Activated CD4-positive, CD25-positive, alpha-beta regulatory T cell treated with anti-CD3 and anti-CD28 coated beads, Interleukin-2, amount 50 U/mL, for 24 hours (primary cell): ENCODE data around the gene NOP9.

Experiments used
- ATAC-seq, 2 donors: fragments of 150-1000 bp; cut with Tn5 transposase; one replicate each; pipeline ENCODE4 v1.10.0; 2021; ENCODE audit warnings: mild to moderate bottlenecking in 1 of 2, moderate library complexity in 1 of 2

NOP9 gene

DNA sequence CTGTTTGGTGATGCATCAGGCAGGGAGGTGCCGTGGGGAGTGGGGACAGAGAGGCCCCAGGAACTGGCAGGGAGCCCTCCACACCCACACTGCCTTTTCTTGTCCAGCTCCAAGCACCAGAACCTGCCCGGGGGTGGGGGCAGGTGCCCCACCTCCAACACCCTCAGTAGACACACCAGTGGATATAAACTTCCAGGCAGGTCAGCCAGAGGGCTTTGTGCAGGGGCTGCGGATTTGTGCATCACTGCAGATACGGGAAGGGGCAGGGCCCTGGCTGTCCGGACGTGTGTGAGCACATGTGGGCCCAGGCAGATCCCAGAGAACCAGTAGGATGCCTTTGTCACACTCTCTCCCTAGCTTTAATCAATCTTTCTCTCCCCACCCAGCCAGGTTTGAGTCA is 35.4 kb upstream of the NOP9 start:
- no peak for ATAC-seq

DNA sequence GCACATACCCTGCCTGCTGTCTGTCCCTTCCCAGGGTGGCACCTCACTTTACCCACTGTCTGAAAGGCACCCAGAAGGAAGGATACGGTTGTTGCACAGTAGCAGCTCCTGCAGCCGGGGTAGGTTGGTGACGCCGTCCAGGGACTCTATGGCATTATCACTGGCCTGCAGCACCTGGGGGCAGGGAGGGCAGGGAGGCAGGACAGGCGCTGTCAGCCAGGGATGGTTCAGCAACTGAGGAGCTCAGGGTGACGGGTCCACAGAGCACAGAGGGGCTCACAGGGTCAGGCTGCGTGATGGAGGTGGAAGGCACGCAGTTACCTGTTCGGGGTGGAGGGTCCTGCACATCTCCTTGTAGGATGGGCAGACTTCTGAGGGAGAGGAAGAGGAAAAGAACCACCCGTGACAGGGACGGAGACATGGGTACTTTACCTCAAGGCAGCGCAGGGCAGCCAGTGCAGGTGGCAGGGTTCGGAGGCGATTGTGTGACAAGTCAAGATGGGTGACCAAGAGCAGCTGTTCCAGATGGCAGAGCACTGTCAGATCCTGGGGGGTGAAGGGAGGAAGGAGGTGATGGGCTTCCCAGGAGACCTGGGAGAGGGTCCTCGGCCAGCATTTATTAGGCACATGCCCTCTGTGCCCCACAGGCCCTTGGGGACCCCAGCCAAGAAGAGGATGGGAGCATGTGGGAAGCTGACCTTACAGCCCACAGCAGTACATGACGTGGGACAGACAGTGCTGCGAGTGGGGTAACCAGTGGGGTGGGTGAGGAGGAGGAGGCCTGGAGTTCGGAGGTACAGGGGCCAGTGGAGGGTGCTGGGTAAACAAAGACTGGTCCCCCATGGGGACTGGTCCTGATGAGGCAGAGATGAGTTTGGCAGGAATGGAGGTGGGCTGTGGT is 33.1 kb upstream of the NOP9 start:
- ATAC-seq, result no peak

GRCh38 chr14:24267516-24267915 is 32.1 kb upstream of the NOP9 start:
- ATAC-seq, result no peak

DNA sequence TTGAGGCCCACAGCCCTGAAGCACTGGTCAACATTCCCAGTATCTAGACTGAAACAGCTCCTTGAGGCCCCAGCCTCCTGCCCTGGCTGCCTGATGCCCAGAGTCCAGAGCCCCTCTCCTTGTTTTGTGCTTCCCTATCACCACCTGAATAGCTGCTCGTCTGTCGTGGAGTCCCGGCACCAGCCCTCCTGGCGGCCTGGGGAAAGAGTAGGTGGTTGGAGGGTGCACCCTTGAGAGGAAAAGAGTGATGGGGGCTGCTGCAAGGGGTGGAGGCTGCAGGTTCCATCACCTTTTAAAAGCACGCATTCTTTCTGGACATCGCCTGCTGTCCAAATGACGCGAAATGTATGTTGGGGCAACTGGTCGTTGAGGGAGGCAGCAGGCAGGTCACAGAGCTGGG is 31.4 kb upstream of the NOP9 start:
- ATAC-seq, result no peak

DNA sequence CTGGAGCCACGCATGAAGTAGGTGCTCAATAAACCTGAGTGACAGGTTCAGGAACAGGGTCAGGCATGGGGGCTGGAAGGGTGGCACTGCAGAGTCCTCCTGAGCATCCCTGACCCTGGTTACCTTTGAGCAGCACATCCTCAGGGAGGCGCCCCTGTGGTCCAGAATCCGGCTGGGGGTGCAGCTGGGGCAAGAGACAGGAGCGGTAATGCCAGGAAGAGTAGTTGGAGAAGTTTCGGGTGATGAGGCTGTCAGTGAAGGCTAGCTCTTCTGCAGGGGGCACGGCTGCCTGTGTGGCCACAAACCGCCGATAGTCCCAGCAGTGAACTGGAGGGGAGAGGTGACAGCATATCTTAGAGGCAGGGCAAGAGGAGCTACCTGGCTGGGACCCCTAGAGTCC is 30.3 kb upstream of the NOP9 start:
- no peak for ATAC-seq

DNA sequence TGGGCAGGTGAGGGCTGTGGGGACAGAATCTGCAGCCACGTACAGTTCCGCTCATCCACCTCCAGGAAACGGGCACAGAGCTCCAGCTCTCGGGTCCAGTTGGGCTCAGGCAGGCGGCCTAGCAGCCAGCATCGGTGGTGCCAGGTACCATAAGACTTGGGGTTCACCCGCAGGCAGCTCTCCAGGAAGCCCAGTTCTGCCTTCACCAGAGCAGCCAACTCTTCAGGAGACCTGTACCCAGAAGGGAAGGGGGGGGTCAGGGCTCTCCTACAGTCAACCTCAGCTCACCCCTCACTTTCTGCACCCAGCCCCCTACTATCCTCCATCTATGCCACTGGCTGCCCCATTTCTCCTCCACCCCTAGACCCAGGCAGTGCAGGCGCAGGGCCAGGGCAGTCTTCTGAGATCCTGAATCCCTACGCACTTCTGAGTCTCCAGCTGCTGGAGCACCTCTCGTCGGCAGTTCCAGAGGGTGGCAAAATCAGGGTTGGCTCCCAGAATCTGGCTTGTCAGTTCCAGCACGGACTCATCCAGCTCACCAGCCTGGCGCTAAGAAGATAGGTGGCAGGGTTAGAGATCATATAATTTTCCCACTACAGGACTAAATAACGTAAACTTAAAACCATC is 29.6 kb upstream of the NOP9 start:
- no peak for ATAC-seq

GRCh38 chr14:24270537-24271133 is 29.0 kb upstream of the NOP9 start:
- no peak for ATAC-seq

GRCh38 chr14:24271134-24271833 is 28.4 kb upstream of the NOP9 start, which contains the start of gene RABGGTA:
Gene RABGGTA, minus strand, starts transcription at chr14:24271597. Its CDS starts 482 bp downstream, at chr14:24271115.
- ATAC-seq, result peak; percentile 83 to 89

GRCh38 chr14:24271834-24272263 is 27.8 kb upstream of the NOP9 start:
- no peak for ATAC-seq

- ATAC-seq, result no peak
Measured at GRCh38 chr14:24272467-24272866, 27.2 kb upstream of the NOP9 start.

GRCh38 chr14:24273422-24273998 is 26.1 kb upstream of the NOP9 start:
- no peak for ATAC-seq

DNA sequence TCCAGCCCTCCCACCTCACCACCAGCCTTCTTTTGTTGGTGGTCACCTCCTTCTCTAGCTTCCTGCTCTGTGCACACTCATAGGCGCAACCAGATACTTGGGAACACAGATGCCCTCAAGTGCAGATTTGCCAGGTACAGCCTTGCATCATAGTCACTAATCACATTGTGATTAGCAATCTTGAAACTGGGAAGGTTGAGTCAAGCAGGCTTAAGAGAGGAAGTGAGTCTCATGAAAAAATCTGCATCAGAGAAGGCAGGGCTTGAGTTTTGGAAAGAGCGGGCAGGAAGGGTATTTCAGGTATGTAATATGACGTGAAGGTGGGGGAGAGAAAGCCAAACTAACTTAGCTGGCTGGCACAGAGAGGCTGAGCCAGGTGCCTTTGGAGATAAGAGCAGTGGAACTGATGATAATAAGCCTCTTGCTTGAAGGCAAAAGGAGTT is 25.5 kb upstream of the NOP9 start:
- peak; percentile 67 to 73 for ATAC-seq

DNA sequence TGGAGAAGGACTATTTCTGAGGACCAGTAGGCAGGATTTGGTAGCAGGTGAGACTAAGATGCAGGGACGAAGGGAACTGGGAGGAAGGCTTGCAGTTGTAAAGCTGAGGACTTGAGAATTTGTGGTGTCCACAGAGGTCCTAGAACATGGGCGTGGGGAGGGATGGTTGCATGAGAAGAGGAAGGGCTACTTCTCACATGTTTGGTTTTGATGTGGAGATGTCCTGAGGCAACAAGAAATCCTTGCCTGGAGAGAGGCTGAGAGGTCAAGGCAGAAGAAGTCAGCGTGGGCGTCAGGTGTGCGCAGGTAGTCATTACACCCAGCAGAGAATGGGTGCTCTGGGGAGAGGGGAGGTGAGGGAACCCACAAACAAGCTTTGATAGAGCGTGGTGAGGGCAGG is 22.6 kb upstream of the NOP9 start:
- no peak for ATAC-seq

DNA sequence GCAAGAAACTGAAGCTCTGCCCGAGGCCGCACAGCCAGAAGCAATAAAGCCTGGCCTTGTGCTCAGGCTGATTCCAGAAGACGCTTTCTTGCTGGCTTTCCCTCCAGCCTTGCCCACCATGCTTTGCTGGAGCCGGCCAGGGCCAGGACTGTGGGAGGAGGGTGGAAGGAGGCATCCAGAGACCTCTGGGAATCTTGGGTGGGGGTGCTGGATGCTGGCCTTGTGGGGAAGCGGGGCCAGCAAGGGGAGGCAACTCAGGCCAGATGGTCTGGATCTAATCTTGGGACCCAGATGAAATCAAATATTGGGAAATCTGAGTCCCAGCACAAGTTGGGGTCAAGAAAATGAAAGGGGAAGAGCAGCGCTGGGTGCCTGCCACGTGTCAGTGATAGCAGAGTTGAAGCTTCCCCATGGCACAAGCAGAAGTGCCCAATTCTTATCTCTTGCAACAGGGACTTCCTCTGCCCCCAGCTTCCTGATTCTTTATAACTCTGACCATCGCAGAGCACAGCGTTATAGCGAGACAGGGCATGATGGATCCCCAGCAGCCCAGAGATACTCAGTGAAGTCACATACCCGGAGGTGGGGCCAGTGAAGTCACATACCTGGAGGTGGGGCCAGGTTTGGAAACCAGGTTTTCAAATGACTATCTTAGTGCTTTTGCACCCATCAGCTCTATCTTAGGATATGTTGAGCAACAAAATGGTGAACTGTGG is 21.9 kb upstream of the NOP9 start:
- ATAC-seq, result no peak

- ATAC-seq, result no peak
Measured at GRCh38 chr14:24278424-24278823, 21.2 kb upstream of the NOP9 start.

DNA sequence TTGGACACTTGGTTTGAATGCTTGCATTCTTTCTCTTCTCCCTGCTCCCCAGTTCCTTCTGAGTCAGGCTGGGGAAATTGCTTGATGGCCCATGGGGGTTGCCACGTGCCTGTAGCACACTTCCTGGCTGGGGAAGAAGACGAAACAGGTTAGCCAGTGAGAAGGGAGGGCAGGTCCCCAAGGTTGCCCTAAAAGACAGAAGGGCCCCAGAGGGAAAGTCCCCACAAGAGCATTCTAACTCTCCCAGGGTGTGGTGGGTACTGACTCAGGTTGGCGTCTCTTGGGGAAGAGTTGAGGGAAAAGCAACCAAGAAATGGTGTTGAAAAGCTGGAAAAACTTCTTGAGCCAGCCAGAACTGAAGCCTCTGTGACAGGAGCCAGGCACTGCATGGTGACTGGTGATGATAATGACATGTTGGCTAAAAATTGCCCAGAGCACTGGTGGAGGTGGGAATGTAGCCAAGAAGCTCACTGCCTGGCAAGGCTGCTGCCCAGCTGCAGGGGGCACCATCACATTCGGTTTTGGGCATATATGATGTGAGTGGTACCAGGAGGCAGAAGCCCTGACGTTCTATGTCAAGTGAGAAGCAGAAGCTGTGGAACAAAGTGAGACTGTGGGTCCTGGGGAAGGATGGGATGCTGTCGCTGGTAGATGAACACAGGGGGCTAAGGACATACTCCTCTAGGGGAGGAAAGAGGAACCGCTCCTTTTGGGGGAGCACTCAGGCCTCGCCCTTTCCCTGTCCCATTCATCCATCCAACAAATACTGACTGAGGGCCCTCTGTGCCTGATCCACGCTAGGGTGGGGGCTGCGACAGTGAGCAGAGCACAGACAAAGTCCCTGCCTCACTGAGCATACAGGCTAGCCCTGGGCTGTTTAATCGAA is 20.1 kb upstream of the NOP9 start:
- ATAC-seq, result peak; percentile 85 to 91

- ATAC-seq, result no peak
Measured at GRCh38 chr14:24280797-24281460, 18.7 kb upstream of the NOP9 start.

DNA sequence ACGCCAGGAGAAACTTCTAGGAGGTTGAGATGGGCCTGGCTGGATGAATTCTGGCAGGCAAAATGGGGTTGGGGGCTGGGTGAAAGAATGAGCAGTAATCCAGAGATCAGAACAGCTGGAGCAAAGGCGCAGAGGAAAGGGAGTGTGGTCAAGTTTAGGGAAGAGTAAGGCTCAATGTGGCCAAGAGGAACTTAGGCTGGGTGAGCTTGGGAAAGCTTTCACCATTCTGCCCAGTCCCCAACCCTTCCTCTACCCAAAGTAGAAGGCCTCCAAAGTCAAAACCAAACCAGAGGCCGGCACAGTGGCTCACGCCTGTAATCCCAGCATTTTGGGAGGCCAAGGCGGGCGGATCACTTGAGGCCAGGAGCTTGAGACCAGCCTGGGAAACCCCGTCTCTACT is 18.0 kb upstream of the NOP9 start:
- no peak for ATAC-seq

GRCh38 chr14:24282736-24283135 is 16.9 kb upstream of the NOP9 start:
- no peak for ATAC-seq

GRCh38 chr14:24283796-24284460 is 15.7 kb upstream of the NOP9 start:
- no peak for ATAC-seq
